PC-9 (cell line): ENCODE data around the gene PER2. TPM values are rescaled to one million over a fixed set of nuclear protein-coding genes. Genes with fewer than 3 reads are reported as not detected.

Source experiments
- BruUV-seq: library from RNA; stranded (reverse); fragments of 400-500 nt; replicated peaks from 2 replicates; lab custom pipeline; 2021; lab: Mats Ljungman, UMichigan
- CTCF ChIA-PET: fragments of 300-600 bp; sonication (Branson Sonifier 250); formaldehyde crosslinking; loops from one replicate; lab custom pipeline; 2022; ENCODE audit warnings: antibody characterized with exemption; lab: Charles Lee
- POLR2A ChIA-PET: fragments of 300-600 bp; sonication (Branson Sonifier 250); formaldehyde crosslinking; loops from one replicate; lab custom pipeline; 2022; ENCODE audit warnings: antibody characterized with exemption; ENCODE audit not compliant: unreplicated experiment; lab: Charles Lee
- DNase-seq, 2 experiments: peaks; one replicate each; pipeline versions ENCODE4 v3.0.0 to v3.0.0-alpha.2; 2015 to 2022; ENCODE audit warnings: mixed read lengths in 1 of 2
- H2AFZ ChIP-seq: fragments of 200-600 bp; sonication (generic); 2 replicates; pipeline ENCODE4 v1.8.1; 2017; ENCODE audit warnings: antibody characterized with exemption
- H3F3A ChIP-seq: fragments of 200-600 bp; sonication (generic); 2 replicates; pipeline ENCODE4 v1.8.1; 2017; ENCODE audit warnings: antibody characterized with exemption, mild to moderate bottlenecking, low read depth; ENCODE audit not compliant: insufficient read depth
- H3K27ac ChIP-seq: fragments of 200-600 bp; sonication (generic); 2 replicates; pipeline ENCODE4 v1.6.1; 2016; ENCODE audit warnings: mixed run types
- H3K27me3 ChIP-seq: fragments of 200-600 bp; sonication (generic); 2 replicates; pipeline ENCODE4 v1.6.1; 2016; ENCODE audit warnings: low read depth, mixed run types; ENCODE audit not compliant: insufficient read depth
- H3K36me3 ChIP-seq: fragments of 200-600 bp; sonication (generic); 2 replicates; pipeline ENCODE4 v1.6.1; 2016; ENCODE audit warnings: low read depth, mixed run types
- H3K4me1 ChIP-seq: fragments of 200-600 bp; sonication (generic); replicated peaks from 2 replicates; pipeline ENCODE4 v1.6.1; 2016; ENCODE audit warnings: mixed run types; ENCODE audit not compliant: insufficient read depth
- H3K4me2 ChIP-seq: fragments of 200-600 bp; sonication (generic); 2 replicates; pipeline ENCODE4 v1.6.1; 2017; ENCODE audit warnings: mixed run types
- H3K4me3 ChIP-seq: fragments of 200-600 bp; sonication (generic); 2 replicates; pipeline ENCODE4 v1.6.1; 2016; ENCODE audit warnings: mixed run types
- H3K79me2 ChIP-seq: fragments of 200-600 bp; sonication (generic); 2 replicates; pipeline ENCODE4 v1.6.1; 2017; ENCODE audit warnings: low read depth, mixed run types
- H3K9me2 ChIP-seq: fragments of 200-600 bp; sonication (generic); 2 replicates; pipeline ENCODE4 v1.8.1; 2017; ENCODE audit warnings: mild to moderate bottlenecking; ENCODE audit not compliant: insufficient read depth
- H3K9me3 ChIP-seq: fragments of 200-600 bp; sonication (generic); 2 replicates; pipeline ENCODE4 v1.8.1; 2016; ENCODE audit warnings: low read depth; ENCODE audit not compliant: insufficient read depth
- H4K20me1 ChIP-seq: fragments of 200-600 bp; sonication (generic); 2 replicates; pipeline ENCODE4 v1.8.1; 2017; ENCODE audit not compliant: insufficient read depth
- CTCF ChIP-seq: fragments of 200-600 bp; sonication (generic); conservative IDR thresholded peaks from 2 replicates; pipeline ENCODE4 v1.6.1; 2017; ENCODE audit warnings: mixed run types, antibody characterized with exemption, mild to moderate bottlenecking, moderate library complexity
- EZH2 ChIP-seq: fragments of 200-600 bp; sonication (generic); IDR thresholded peaks from 2 replicates; pipeline ENCODE4 v1.8.0; 2017; ENCODE audit warnings: antibody characterized with exemption, low read depth
- intact Hi-C: fragments of 100-400 bp; cut with micrococcal nuclease; formaldehyde crosslinking; loops from one replicate; pipeline ENCODE4 v1.10.0; 2022; ENCODE audit not compliant: unreplicated experiment
- total RNA-seq: library from RNA; stranded (reverse); gene quantifications from 2 replicates; pipeline ENCODE4 v1.2.3, GENCODE V29; 2021

The PER2 gene
- total RNA-seq, 1 experiment from 2014 or later = 18.9 TPM

GRCh38 chr2:238262496-238263122 is 25.8 kb downstream of the PER2 start:
- H3K36me3 ChIP-seq = no peaks in the 10 kb centered on the region
- ChIA-PET POLR2A (interaction anchor here (0.5 kb wide), 1 partner anchor 28 kb away, joined by 16 read pairs; no protein-coding TSS in a partner anchor), CTCF (interaction anchor here (0.7 to 1.8 kb wide), 4 partner anchors 23 to 404 kb away, joined by 4 to 10 read pairs (median 7); no protein-coding TSS in a partner anchor)
- TF ChIP-seq EZH2 (no peak), CTCF (no peak)
- H3F3A ChIP-seq = peaks cover 17% of the 10 kb centered on the region; the same call in 1 of the 2 replicates
- no peaks in the 10 kb centered on the region for H4K20me1 ChIP-seq
- intact Hi-C loops = loop anchor here (1.0 kb wide), 1 partner anchor 404 kb away; no protein-coding TSS in a partner anchor
- H3K9me3 ChIP-seq = no peaks in the 10 kb centered on the region
- 0 out of 2 replicates have a peak, but pooled peaks cover 5% of the 10 kb centered on the region for H3K4me1 ChIP-seq
- no peaks in the 10 kb centered on the region for H3K79me2 ChIP-seq
- no TSS peak for BruUV-seq
- no peak overlapping the region for H2AFZ ChIP-seq
- H3K9me2 ChIP-seq = no peaks in the 10 kb centered on the region
- H3K4me3 ChIP-seq = no peak overlapping the region
- H3K27me3 ChIP-seq = no peaks in the 10 kb centered on the region
- no peak overlapping the region for H3K4me2 ChIP-seq
- no peak overlapping the region for H3K27ac ChIP-seq
- DNase-seq = no peak

GRCh38 chr2:238261718-238262375 is 26.6 kb downstream of the PER2 start:
- H3K27ac ChIP-seq = no peak overlapping the region
- no peaks in the 10 kb centered on the region for H3K27me3 ChIP-seq
- H3K79me2 ChIP-seq = no peaks in the 10 kb centered on the region
- peaks cover 17% of the 10 kb centered on the region; the same call in 1 of the 2 replicates for H3F3A ChIP-seq
- intact Hi-C loops = no loop called here
- TF ChIP-seq CTCF (no peak), EZH2 (no peak)
- no TSS peak for BruUV-seq
- POLR2A ChIA-PET = no interaction called here
- 0 out of 2 replicates have a peak, but pooled peaks cover 5% of the 10 kb centered on the region for H3K4me1 ChIP-seq
- no peaks in the 10 kb centered on the region for H3K36me3 ChIP-seq
- H3K9me2 ChIP-seq = no peaks in the 10 kb centered on the region
- H3K9me3 ChIP-seq = no peaks in the 10 kb centered on the region
- H2AFZ ChIP-seq = no peak overlapping the region
- H3K4me3 ChIP-seq = no peak overlapping the region
- no peak for DNase-seq
- H3K4me2 ChIP-seq = no peak overlapping the region
- no peaks in the 10 kb centered on the region for H4K20me1 ChIP-seq
- CTCF ChIA-PET = interaction anchor here (0.6 kb wide), 1 partner anchor 35 kb away, joined by 3 read pairs; no protein-coding TSS in a partner anchor

- DNase-seq = no peak
- 0 out of 2 replicates have a peak, but pooled peaks cover 5% of the 10 kb centered on the region for H3K4me1 ChIP-seq
- no TSS peak for BruUV-seq
- H3K27me3 ChIP-seq = no peaks in the 10 kb centered on the region
- H4K20me1 ChIP-seq = no peaks in the 10 kb centered on the region
- no peak overlapping the region for H3K4me3 ChIP-seq
- no peaks in the 10 kb centered on the region for H3K9me2 ChIP-seq
- H3K27ac ChIP-seq = no peak overlapping the region
- no peaks in the 10 kb centered on the region for H3K9me3 ChIP-seq
- TF ChIP-seq CTCF (no peak), EZH2 (no peak)
- no peak overlapping the region for H3K4me2 ChIP-seq
- no peak overlapping the region for H2AFZ ChIP-seq
- intact Hi-C loops = no loop called here
- peaks cover 17% of the 10 kb centered on the region; the same call in 1 of the 2 replicates for H3F3A ChIP-seq
- no peaks in the 10 kb centered on the region for H3K36me3 ChIP-seq
- CTCF ChIA-PET = no interaction called here
- POLR2A ChIA-PET = no interaction called here
- no peaks in the 10 kb centered on the region for H3K79me2 ChIP-seq
Observed at GRCh38 chr2:238260883-238261282, 27.5 kb downstream of the PER2 start.
